HG03571 (cell line): ENCODE data around the gene WFDC12.

ENCODE experiments used
- ATAC-seq: cut with Tn5 transposase; IDR thresholded peaks from one replicate; pipeline ENCODE4 v1.9.1; 2021; ENCODE audit not compliant: unreplicated experiment

The WFDC12 gene

DNA sequence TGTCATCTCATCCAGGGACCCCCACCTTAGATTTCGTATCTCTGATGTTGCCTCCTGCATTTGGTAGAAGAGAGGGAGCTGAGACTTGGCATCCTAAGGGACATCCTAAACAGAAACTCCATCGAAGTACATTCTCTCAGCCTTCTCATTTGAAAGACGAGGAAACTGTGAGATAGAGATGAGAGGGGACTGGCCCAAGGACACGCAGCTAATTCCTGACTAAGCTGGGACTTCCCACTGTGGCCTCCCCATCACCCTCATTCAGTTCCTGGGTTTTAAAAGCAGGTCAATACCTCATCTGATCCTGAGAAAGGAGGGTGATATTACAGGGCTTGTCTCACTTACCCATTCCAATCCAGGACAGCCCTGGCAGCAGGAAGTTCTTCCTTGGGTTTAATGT lies 8.4 kb downstream of the WFDC12 start:
- ATAC-seq, result no peak

DNA sequence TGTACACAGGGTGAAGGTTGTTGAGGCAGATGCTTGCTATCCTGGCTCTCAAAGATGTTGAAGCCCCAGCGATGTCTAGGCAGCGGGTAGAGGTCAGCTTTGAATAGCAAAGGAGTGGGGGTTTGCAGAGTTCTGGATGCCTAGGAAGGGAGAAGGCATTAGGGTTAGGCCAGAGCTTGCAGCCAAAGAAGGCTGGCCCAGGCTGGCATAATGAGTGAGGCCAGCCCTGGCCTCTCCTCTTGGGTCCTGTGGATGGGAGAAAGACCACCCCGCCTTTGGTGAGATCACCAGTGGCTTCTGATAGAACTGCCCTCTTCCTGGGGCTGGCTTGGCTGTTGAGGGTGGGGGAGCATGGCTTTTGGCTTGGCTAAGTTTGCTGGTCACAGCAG lies 8.9 kb downstream of the WFDC12 start:
- ATAC-seq, result no peak

DNA sequence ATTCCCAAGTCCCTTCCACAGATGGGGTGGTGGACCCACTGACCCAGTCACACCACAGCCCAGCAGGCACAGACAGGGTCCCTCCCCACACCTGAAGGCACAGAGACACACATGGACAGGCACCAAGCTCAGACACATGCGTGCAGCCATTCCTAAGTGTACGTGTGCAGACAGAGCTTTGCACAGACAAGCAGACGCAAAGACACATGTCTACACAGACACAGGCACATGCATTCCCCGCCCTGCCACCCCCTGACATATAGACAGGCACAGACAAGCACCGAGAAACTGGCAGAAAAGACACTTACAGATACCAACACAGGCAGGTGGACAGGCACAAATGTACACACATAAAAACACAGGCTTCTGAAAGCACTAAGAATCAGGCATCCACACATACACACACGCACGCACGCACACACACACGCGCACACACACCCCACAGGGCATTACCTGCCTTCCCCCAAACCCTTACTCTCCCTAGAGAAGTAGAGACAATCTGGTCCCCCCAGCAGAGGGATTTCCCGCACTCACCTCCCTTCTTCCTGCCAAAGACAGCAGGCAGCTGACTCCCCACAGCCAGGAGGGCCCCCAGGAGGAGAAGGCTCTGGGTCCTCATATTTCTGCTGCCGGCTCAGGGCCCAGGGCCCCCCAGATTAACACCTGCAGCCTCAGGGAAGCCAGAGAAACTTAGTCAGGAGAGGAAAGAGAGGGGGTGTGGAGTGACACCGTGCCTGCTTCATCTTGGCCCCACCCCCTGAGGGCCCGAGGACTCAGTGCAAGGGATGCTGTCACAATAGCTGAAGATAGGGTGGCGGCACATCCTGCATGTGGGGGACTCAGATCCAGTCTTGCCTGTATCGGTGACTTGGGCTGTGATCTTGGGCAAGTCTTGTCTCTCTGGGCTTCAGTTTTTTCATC lies 9.5 kb downstream of the WFDC12 start, which contains the start of gene WFDC5:
WFDC5 (minus strand) TSS at position 710 of the 921 bp plus-strand sequence; CDS start at position 619, 91 bp downstream.
- no peak for ATAC-seq

DNA sequence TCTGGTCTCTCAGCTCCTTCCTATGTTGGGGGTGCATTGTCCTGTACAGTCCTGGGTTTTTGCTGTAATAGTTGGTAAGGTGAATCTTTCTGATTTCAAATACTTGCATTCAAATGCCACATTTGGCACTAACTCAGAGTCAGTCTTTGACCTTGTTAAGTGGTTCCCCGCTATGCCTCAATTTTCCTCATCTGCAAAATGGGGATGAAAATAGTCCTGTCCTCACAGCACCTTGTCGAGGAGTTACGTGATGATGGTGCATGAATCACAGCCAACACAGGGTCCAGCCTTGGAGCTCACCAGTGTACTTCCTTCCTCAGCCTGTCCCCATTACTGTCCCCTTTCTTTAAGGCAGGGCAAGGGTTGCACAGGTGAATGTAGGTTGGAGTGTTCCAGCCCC lies 10.4 kb downstream of the WFDC12 start:
- no peak for ATAC-seq

DNA sequence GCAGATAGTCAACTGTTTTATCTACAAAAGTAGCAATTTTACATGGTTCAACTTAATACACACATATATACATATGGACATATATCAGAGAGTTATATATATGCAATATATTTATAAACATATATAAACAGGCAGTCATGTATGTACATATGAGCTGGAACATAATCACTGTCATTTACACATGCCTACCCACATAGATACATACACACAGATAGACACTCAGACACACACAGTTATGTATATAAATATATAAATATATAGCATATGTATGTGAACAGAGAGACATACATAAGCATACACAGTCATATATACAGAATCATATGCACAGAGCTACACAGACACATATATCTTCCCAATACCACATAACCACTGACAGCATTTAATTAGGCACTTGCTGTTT lies 11.5 kb downstream of the WFDC12 start:
- no peak for ATAC-seq

DNA sequence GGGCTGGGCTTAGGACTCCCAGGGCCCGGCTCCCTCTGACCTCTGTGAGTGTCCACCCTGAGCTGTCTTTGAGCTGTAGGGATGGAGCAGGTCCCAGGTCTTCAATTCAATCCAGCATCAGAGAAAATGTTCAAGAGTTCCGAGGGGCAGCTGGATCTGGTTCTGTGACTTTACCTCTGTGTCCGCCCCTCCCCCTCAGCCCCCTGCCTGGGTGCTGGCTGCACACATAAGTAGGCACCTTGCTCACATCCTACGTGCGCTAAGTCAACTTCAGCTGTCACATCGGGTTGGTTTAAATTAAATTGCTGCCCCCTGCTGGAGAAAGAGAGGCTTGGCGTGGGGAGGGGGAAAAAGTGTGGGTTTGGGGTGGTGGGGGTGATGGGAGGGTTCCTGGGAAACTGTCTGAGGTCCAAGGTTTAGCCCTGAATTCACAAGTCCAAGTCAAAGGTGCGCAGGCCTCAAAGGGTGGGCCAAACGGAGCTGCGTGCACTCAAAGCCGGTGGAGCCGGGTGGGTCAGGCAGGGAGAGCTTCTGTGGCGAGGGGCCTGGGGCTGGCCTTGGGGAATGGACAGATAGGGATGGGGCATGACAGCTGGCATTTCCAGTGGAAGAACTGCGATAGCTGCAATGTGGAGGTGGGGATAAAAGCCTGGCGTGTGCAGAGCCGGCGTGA lies 12.3 kb downstream of the WFDC12 start:
- ATAC-seq, result no peak

DNA sequence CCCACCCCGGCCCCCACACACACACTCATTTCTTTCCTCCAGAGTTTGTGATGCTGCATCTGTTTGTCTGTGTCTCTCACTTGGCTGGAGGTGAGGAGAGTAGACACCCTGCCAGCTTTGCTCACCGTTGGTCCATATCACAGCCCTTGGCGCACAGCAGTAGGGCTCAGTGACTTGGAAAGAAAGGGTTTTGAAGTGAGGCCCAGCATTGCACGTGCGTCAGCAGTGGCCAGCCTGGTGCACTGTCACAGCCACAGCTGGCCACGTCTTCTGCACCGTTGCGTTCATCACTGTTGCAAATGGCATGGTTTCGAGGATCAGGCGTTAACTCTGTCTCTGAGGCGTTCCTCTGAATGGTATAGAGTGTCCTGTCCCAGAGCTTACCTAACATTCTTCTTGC lies 13.0 kb downstream of the WFDC12 start:
- no peak for ATAC-seq

DNA sequence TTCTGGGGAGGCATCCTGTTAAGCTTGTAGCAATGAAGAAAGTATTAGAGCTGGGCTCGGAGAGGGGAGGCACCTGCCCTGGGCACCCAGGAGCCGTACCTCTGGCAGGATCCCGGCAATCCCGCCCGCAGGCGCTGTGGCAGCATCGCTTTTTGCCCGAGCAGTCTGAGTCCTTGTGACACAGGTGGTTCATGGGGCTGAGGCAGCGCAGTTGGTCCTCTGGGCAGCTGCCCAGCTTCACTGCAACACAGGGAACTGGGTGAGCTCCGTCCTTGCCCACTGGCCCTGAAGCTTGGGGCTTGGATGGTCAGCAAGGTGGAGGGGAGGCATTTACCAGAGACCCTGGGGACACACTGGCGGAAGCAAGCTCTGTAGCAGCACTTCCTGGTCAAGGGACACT lies 14.0 kb downstream of the WFDC12 start:
- ATAC-seq, result no peak

DNA sequence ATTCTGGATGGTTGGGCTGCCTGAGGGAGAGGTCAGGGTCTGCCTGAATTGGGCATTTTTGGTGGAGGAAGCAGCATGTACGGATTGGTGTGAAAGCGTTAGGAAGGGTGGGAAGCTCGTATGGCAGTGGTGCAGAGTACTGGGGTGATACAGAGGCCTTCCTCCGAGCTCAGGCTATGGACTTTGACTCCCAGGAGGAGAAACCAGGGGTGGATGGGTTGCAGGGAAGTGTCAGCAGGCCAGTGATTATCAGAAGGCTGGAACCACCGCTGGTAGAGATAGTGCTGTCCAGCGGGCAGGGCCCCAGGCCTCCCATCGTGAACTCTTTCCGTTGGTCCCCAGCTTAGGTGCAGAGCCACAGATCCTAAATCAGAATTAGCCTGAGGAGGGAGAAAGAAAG lies 14.6 kb downstream of the WFDC12 start:
- no peak for ATAC-seq

DNA sequence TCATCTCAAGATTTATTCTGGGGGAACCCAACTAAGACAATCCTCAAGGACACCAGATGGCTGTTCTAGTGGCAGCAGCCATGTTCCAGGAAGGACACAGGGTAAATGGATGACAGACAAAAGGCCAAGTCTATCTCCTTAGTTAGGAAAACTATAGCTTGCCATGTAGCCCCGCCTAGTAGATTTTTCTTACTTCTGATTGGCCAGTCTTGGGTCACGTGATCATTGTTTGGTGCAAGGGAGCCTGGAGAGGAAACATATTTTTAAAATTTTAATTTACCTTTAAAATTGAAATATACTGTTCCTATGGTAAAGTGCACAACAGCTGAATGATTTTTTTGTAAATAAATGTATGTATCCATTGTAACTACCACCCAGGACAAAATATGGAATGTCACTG lies 18.9 kb downstream of the WFDC12 start:
- ATAC-seq, result no peak

DNA sequence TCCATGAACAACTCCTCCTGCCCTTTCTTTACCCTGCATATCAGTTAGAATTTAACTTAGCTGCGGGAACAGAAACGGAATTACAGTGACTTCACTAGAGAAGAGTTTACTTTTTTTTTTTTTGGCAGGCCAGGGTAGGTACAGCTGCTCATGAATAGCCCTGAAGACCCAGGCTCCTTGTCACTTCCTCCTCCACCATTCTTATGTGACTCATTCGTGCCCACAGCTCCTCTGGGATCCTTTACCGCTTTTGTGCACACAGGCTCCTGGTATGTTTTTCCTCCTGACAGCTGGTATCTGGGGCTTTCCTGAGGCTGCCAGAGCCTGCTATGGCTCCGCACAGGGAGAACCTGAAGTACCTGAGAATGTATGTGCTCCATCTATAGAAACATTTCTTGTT lies 19.5 kb downstream of the WFDC12 start:
- no peak for ATAC-seq

DNA sequence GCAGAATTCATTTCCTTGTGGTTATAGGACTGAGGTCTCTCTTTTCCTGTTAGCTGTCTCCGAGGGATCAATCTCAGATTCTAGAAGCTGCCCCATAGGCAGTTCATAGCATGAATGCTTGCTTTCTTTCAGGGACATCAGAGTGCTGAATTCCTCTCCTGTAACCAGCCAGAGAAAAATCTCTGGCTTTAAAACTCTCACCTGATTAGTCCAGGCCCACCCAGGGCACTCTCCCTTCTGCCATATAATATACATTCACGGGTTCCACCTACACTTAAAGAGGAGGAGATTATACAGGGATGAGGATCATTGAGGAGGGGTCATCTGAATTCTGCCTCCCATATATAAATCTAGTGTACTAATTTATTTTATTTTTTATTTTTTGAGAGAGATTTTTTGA lies 21.2 kb downstream of the WFDC12 start:
- ATAC-seq, result no peak

DNA sequence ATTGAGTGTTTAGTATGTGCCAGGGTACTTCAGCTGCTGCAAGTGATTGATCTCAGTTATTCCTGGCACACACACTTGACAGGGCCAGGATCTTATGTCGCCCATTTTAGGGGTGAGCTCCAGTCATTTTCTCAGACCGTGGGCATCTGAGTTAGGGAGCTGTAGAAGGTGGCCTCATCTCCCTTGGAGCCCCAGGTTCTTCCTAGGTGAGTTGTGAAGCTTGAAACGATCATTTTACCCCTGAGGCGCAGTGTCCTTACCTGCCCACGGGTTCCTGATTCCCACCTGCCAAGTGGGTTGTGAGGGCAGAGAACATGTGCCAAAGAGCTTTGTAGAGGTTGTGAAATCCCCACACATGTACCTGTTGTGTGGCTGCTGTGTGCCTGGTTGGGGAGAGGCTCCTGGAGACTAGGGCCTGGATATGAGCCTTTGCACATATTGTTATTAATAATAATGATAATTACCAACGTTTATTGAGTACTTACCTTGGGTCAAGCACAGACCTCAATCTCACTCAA lies 22.9 kb downstream of the WFDC12 start:
- no peak for ATAC-seq

DNA sequence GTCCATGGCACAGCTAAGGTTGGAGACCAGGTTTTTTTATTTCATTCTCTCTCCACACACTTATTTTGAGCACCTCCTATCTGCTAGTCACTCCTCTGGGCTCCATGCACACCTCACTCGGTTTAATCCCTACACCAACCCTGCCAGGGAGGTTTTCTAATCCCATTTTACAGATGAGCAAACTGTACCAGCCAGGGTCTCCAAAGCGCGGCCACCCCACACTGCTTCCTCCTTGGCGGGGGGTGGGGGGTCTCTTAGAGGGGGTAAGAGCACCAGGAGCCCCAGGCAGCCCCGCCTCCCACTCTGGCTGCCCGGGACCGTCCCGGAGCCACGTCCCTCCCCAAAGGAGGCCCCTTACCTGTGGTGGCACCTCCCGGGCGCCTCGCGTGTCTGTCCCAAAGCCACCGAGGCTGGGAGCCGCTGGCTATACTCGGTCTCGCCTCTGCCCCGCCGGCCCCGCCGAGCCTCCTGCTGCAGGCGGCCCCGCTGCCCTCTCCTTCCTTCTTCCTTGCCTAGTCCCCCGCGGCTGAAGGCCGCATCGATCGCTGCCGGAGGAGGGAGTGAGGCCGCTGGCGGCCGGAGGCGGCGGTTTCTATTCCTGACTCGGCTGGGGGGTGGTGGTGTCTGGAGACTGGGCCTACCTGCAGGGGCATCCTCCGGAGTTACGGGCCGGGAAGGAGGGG lies 23.6 kb downstream of the WFDC12 start, which contains the start of gene KCNS1:
KCNS1 (minus strand) TSS at position 565 of the 683 bp plus-strand sequence. CDS start 1,891 bp downstream, outside the sequence.
- ATAC-seq, result no peak

DNA sequence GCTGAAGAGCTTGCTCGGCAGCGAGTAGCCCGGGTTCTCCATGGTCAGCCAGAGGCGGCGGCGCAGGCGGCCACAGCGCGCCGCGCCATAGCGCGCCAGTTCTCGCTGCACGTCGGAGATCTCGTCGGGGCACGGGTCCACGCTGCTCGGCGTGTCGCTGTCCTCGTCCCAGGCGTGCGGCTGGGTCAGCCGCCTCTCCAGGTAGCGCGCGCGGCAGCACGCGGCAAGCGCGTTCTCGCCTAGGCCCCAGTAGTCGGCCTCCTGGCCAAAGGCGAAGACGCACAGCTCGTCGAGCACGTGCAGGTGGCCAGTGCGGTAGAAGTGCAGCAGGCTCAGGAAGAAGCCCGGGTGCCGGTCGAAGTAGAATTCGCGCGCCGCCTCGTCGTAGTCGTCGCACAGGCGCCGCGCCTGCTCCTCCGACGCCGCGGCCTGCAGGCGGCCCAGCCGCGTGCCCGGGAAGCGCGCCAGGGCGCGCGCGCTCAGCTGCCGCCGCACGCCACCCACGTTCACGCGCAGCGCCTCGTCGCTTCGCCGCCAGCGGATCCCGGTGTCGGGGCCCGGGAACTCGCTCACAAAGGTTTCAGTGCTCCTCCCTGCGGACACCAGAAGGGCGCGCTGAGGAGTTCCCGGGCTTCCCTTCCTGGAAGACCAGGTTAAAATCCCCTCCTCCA lies 26.0 kb downstream of the WFDC12 start:
- ATAC-seq, result no peak

DNA sequence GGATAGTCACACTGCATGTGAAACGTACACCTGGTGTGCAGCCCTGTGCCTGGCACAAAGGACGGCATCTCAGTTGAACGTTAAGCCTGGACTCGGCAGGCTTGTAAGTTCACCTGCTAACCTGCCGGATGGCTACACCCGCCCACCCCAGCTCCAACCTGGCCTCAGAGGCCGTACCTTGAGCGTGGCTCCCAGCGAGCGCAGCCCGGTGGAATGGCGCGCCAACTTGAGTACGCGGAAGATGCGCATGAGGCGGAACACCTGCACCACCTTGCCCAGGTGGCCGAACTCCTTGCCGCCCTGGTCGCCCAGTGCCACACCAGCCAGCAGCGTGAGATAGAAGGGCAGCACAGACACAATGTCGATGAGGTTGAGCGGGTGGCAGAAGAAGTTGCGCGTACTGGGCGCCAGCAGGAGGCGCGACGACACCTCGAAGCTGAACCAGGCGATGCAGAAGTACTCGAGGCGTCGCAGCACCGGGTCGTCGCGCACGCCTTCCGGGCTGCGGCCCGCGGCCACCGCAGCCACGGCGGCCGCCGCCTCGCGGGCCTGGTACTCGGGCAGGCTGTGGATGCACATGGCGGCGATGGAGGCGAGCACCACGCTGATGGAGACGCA lies 26.7 kb downstream of the WFDC12 start:
- ATAC-seq, result no peak

DNA sequence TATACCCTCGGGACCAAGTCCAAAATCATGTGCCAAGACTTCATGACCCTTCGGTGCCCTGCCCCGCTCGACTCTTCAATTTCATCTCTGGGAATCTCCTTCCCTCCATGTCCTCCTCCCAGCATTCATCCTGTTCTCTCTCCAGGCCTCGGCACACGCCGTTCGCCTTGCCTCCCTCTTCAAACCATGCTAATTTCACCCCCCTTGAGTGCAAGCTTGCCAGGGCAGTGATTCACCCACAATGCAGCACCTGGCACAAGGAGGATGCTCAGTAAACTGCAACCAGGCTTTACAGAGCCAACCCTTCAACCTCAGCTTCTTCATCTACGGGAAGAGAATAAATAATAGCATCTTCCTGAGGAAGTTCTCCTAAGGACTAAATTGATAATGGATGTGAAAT lies 27.5 kb downstream of the WFDC12 start:
- no peak for ATAC-seq

DNA sequence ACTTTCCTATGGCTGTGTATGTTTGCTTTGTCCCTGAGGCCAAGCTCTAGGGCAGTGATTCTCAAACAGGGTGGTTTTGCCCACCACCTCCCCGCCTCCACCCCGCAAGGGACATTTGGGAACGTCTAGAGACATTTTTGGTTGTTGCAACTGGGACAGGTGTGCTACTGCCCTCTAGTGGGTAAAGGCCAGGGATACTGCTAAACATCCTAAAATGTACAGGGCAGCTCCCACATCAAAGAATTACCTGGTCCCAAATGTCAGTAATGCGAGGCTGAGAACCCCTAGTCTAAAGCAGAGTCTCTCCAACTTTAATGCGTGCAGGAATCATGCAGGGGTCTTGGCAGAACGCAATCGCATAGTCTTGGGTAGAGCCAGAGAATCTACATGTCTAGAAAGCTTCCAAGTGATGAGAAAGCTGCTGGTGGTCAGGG lies 28.4 kb downstream of the WFDC12 start:
- no peak for ATAC-seq

DNA sequence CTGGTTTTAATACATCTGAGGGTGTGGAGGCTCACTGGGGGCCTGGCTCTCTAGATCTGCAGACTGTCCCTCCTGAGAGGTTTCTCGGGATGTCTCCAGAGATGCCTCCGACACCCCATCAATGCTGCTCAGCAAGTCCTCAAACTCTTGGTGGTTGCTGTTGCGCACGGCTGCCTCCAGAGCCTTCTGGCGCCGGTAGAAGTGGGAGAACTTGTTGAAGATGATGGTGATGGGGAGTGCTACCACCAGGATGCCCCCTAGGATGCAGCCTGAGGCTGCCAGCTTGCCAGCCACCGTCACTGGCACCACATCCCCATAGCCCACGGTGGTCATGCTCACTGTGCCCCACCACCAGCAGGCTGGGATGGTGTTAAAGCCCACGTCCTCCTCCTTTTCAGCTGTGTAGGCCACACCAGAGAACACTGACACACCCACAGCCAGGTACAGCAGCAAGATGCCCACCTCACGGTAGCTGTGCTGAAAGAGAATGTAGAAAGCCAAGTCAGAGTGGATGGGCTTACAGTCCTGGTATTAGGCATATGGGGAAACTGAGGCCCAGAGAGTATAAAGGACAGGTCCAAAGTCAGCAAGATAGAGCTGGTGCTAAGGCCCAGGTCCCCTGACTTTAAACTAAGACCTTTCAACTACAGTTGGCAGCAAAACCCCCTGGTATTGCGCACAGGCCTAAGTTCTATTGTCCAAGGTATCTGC lies 29.2 kb downstream of the WFDC12 start:
- no peak for ATAC-seq

DNA sequence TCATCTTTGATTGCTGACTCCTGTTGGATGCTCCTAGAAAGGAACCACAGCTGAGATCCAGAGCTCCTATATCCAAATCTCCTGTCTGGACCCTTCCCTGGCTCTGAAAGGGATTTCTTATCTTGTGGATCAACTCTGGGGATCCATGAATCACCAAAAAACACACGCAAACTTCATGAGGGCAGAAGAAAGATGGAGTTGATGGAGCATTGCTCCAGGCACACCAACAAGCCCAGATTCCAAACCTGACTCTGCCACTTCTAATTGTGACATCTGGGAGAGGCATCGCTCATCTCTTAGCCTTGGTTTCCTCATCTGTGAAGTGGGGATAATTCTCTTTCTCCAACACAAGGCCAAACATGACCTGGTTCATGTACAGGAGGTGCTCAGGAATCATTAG lies 30.1 kb downstream of the WFDC12 start:
- no peak for ATAC-seq
